CD4-positive, alpha-beta T cell treated with Interleukin-1 beta for 1 hour (primary cell): ENCODE measurements around the gene VRK3.

ENCODE experiments used
- DNase-seq, 2 donors: peaks; one replicate each; pipeline ENCODE4 v3.0.0-alpha.2; 2020 to 2022

Gene VRK3

GRCh38 chr19:49929611-49930482 is 95.3 kb downstream of the VRK3 start:
- DNase-seq, result peak; percentile 96 to 97

DNA sequence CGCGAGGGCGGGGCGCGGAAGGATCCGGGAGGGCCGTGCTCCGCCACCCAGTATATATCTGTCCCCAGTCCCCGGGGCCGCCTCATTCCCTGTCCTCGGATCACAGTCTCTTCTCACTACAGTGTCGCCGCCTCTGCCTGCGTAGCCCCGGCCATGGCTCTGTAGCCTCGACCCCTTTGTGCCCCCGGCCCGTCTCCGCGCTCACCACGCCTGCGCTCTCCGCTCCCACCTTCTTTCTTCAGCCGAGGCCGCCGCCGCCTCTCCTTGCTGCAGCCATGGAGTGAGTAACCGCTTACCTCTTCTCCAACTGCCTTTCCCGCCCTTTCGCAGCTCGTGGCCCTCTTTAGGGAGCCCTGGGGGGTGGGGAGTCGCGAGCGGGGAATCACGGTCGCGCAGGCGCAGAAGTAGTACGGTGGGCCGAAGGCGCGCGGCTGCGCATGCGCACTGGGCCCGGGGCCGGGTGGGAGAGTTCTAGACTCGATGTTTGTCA is 96.0 kb downstream of the VRK3 start, which contains the start of the genes ATF5 and NUP62:
Gene ATF5 (plus strand): TSS at position 85 of the 490 bp plus-strand sequence. CDS start 1,646 bp downstream, outside the sequence.
Gene NUP62 (minus strand): TSS at position 384 of the 490 bp plus-strand sequence. CDS start 19,697 bp downstream, outside the sequence.
- peak; percentile 91 for DNase-seq

GRCh38 chr19:49927526-49928264 is 97.5 kb downstream of the VRK3 start:
- no peak for DNase-seq

DNA sequence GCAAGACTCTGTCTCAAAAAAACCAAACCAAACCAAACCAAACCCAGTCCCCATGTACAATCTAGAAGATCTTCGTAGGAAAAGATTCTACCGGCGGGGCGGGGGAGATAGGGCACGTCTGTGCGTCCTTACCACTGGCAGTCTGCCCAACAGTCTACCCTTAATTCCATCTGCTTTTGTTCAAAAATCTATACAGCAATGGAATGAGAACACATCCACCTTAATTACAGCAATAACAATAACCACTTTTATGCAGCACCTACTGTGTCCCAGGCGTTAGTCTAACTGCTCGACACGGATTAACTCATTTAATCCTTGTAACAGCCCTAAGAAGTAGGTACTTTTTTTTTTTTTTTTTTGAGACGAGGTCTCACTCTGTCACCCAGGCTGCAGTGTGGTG is 98.7 kb downstream of the VRK3 start:
- DNase-seq, result no peak
